Upper lobe of left lung (tissue), 6 donors: ENCODE results near the gene CDKN2D. TPM values are rescaled to one million over a fixed set of nuclear protein-coding genes. Genes with fewer than 3 reads are reported as not detected.
A peak's percentile ranks its signal among the peaks of the same experiment; 100 is the strongest.
"Not testable (repeated sequence)": the region's sequence is repeated elsewhere in the genome, so short reads cannot be mapped to it uniquely, and the experiment has no call there.

ENCODE experiments used
- ATAC-seq, 2 donors: fragments of 200-7000 bp; cut with Tn5 transposase; one replicate each; pipeline ENCODE4 v1.9.1; 2022; ENCODE audit warnings: mild to moderate bottlenecking in 2 of 2, moderate library complexity in 2 of 2; ENCODE audit not compliant: low FRiP score in 2 of 2
- DNase-seq, 2 donors: peaks; one replicate each; pipeline ENCODE4 v3.0.0-alpha.2; 2019 to 2020
- H3K27ac ChIP-seq, 4 donors: fragments of 200-600 bp; sonication (generic); one replicate each; pipeline ENCODE4 v1.5.1; 2016 to 2019
- H3K27me3 ChIP-seq, 4 donors: fragments of 200-600 bp; sonication (generic); one replicate each; pipeline ENCODE4 v1.5.1; 2017 to 2019
- H3K36me3 ChIP-seq, 4 donors: fragments of 200-600 bp; sonication (generic); one replicate each; pipeline ENCODE4 v1.5.1; 2016 to 2019
- H3K4me1 ChIP-seq, 4 donors: fragments of 200-600 bp; sonication (generic); one replicate each; pipeline ENCODE4 v1.5.1; 2018 to 2019
- H3K4me3 ChIP-seq, 4 donors: fragments of 200-600 bp; sonication (generic); one replicate each; pipeline ENCODE4 v1.5.1; 2017 to 2019; ENCODE audit warnings: mild to moderate bottlenecking in 2 of 4, moderate library complexity in 1 of 4
- H3K9me3 ChIP-seq, 4 donors: fragments of 200-600 bp; sonication (generic); one replicate each; pipeline ENCODE4 v1.5.1; 2018 to 2019
- EP300 ChIP-seq, 4 donors: sonication (generic); formaldehyde crosslinking; IDR thresholded peaks; one replicate each; pipeline ENCODE4 v1.5.1; 2017; ENCODE audit warnings: antibody characterized with exemption in 4 of 4, control low read depth in 2 of 4
- POLR2A ChIP-seq, 4 donors: fragments of 450-650 bp; IDR thresholded peaks; one replicate each; pipeline ENCODE4 v1.5.1; 2016 to 2017; ENCODE audit warnings: antibody characterized with exemption in 4 of 4, mild to moderate bottlenecking in 2 of 4
- POLR2AphosphoS5 ChIP-seq, 2 donors: sonication (generic); formaldehyde crosslinking; IDR thresholded peaks; one replicate each; pipeline ENCODE4 v1.5.1; 2017; ENCODE audit warnings: antibody characterized with exemption in 2 of 2
- WGBS, 2 donors: methylation state at CpG; one replicate each; pipeline ENCODE4 v1.1.5; 2017 to 2018; 5-methylcytosine and 5-hydroxymethylcytosine counted together
- total RNA-seq, 6 donors: library from RNA; depleted of rRNA in 4 of 6; stranded (reverse); fragments of >200 nt in 4 of 6; gene quantifications; one replicate each; pipeline versions ENCODE4 v1.1.0 to v1.2.1, GENCODE V29; 2016 to 2021
- TF ChIP-seq, protein P1 (sequence below), 6 experiments: fragments of 450-650 bp in 4 of 6; fragments of 200-600 bp in 2 of 6; sonication (generic) in 2 of 6; IDR thresholded peaks; one replicate each; pipeline ENCODE4 v1.5.1; 2016 to 2019; ENCODE audit warnings: antibody characterized with exemption in 6 of 6
- donor health status: DM: no; HTN: no; CAD: no; lungs with moderate emphysema.
- donor health status: DM: no; HTN: yes; CAD: no; lungs with severe emphysema.

CDKN2D gene
- total RNA-seq, 6 donors from 2014 or later: 2.1 to 21.3 (median 15.9) TPM

- H3K9me3 ChIP-seq: no peaks in the 10 kb centered on the region
- DNase-seq: peak; percentile 91 to 97
- H3K4me3 ChIP-seq: peak within 1 kb of the TSS; percentile 54 to 87 (median 82)
- peak; percentile 92 to 95 for ATAC-seq
- WGBS, 2 donors: 1 to 3% methylated on average over 18 of the region's 79 CpGs
- TF ChIP-seq EP300 (IDR thresholded peaks at IDR 0.05): no peak
- TF ChIP-seq POLR2AphosphoS5 (IDR thresholded peaks at IDR 0.05): peak; percentile 53 to 73
- TF ChIP-seq, protein P1, sequence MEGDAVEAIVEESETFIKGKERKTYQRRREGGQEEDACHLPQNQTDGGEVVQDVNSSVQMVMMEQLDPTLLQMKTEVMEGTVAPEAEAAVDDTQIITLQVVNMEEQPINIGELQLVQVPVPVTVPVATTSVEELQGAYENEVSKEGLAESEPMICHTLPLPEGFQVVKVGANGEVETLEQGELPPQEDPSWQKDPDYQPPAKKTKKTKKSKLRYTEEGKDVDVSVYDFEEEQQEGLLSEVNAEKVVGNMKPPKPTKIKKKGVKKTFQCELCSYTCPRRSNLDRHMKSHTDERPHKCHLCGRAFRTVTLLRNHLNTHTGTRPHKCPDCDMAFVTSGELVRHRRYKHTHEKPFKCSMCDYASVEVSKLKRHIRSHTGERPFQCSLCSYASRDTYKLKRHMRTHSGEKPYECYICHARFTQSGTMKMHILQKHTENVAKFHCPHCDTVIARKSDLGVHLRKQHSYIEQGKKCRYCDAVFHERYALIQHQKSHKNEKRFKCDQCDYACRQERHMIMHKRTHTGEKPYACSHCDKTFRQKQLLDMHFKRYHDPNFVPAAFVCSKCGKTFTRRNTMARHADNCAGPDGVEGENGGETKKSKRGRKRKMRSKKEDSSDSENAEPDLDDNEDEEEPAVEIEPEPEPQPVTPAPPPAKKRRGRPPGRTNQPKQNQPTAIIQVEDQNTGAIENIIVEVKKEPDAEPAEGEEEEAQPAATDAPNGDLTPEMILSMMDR (IDR thresholded peaks at IDR 0.05): no peak
- TF ChIP-seq POLR2A (IDR thresholded peaks at IDR 0.05): peak in 3 of 4 donors; percentile 61 to 85 (median 62)
- H3K27me3 ChIP-seq: no peaks in the 10 kb centered on the region
- H3K36me3 ChIP-seq: peaks cover 0 to 21% (median 11%) of the 10 kb centered on the region in 4 donors
- H3K4me1 ChIP-seq: peaks cover 9 to 23% (median 16%) of the 10 kb centered on the region in 4 donors
- peak within 1 kb of the TSS; percentile 85 to 96 (median 92) for H3K27ac ChIP-seq
These were observed 25.1 kb downstream of the CDKN2D start, which contains the start of gene ATG4D for GRCh38 chr19:10543420-10544241. Gene ATG4D (plus strand): TSS chr19:10543904. CDS start chr19:10544091, 187 bp downstream.

GRCh38 chr19:10543059-10543419, 25.7 kb downstream of the CDKN2D start:
- ATAC-seq (no peak), DNase-seq (no peak)
- Histone ChIP-seq H3K27ac (peak overlapping the region in 2 of 4 donors; percentile 85 to 96), H3K4me3 (peak overlapping the region in 3 of 4 donors; percentile 76 to 87 (median 87)), H3K4me1 (peaks cover 9 to 23% (median 16%) of the 10 kb centered on the region in 4 donors), H3K27me3 (no peaks in the 10 kb centered on the region), H3K9me3 (no peaks in the 10 kb centered on the region), H3K36me3 (peaks cover 0 to 15% (median 8%) of the 10 kb centered on the region in 4 donors)
- WGBS, 2 donors: 56 to 57% methylated on average over 8 of the region's 8 CpGs
- TF ChIP-seq POLR2A (IDR thresholded peaks at IDR 0.05) (no peak), POLR2AphosphoS5 (IDR thresholded peaks at IDR 0.05) (no peak), EP300 (IDR thresholded peaks at IDR 0.05) (no peak)
- TF ChIP-seq, protein P1 (IDR thresholded peaks at IDR 0.05): no peak

GRCh38 chr19:10539016-10539415, 29.8 kb downstream of the CDKN2D start:
- H3K36me3 ChIP-seq: not testable (repeated sequence)

DNA sequence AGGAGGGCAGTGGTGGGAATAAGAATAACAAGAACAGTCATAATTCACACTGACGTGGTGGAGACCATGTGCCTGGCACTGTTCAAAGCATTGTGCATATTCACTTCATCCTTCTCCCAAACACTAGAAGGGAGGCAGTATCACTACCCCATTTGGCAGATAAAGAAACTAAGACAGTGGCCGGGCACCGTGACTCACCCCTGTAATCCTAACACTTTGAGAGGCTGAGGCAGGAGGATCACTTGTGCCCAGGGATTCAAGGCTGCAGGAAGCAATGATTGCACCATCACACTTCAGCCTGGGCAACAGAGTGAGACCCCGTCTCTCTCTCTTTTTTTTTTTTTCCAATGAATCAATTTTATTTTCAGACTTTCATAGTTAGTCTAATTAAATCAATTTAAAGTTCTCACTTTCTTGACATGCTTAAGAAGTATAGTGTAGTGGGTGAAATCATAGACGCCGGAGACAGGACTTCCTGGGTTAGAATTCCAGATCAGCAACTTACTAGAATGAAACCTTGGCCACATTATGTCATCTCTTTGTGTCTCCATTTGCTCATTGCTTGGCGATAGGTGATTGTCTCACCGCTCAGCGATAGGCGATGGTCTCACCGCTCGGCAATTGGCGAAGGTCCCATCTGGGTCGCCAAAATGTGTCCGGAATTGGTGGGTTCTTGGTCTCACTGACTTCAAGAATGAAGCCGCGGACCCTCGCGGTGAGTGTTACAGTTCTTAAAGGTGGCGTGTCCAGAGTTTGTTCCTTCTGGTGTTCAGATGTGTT, 30.4 kb downstream of the CDKN2D start:
- 61 to 64% methylated on average over 19 to 20 of the region's 20 CpGs for WGBS, 2 donors
- H3K36me3 ChIP-seq: no peaks in the 10 kb centered on the region
- H3K27me3 ChIP-seq: no peaks in the 10 kb centered on the region
- H3K4me1 ChIP-seq: peaks cover 0 to 4% (median 4%) of the 10 kb centered on the region in 4 donors
- TF ChIP-seq, protein P1 (IDR thresholded peaks at IDR 0.05): no peak
- TF ChIP-seq POLR2AphosphoS5 (IDR thresholded peaks at IDR 0.05) (no peak), EP300 (IDR thresholded peaks at IDR 0.05) (no peak), POLR2A (IDR thresholded peaks at IDR 0.05) (no peak)
- ATAC-seq: no peak
- no peak overlapping the region for H3K4me3 ChIP-seq
- DNase-seq: no peak
- no peaks in the 10 kb centered on the region for H3K9me3 ChIP-seq
- H3K27ac ChIP-seq: no peak overlapping the region

More at GRCh38 chr19:10539016-10539415, 29.8 kb downstream of the CDKN2D start:
- H3K27ac ChIP-seq, ATAC-seq, H3K9me3 ChIP-seq, DNase-seq, H3K4me1 ChIP-seq, H3K4me3 ChIP-seq, H3K27me3 ChIP-seq: not testable (repeated sequence)
- WGBS, 2 donors: 56 to 68% methylated on average over 7 to 8 of the region's 9 CpGs

- ATAC-seq (no peak), DNase-seq (no peak)
- Histone ChIP-seq H3K4me3 (no peak overlapping the region), H3K9me3 (no peaks in the 10 kb centered on the region), H3K36me3 (no peaks in the 10 kb centered on the region), H3K27ac (no peak overlapping the region), H3K27me3 (no peaks in the 10 kb centered on the region), H3K4me1 (no peaks in the 10 kb centered on the region)
- TF ChIP-seq, protein P1 (IDR thresholded peaks at IDR 0.05): no peak
- TF ChIP-seq POLR2AphosphoS5 (IDR thresholded peaks at IDR 0.05) (no peak), POLR2A (IDR thresholded peaks at IDR 0.05) (no peak)
- WGBS, 2 donors: 76 to 79% methylated on average over 11 of the region's 11 CpGs
These were observed 31.1 kb downstream of the CDKN2D start for GRCh38 chr19:10537668-10538067.
